Tibial nerve (tissue), 3 donors: ENCODE data around the gene TCEA3.

Source experiments
- CTCF ChIP-seq, 5 experiments: fragments of 200-600 bp in 3 of 5; fragments of 450-650 bp in 2 of 5; sonication (generic) in 3 of 5; IDR thresholded peaks; one replicate each; pipeline ENCODE4 v1.5.1; 2016 to 2019; ENCODE audit warnings: antibody characterized with exemption in 5 of 5, mild to moderate bottlenecking in 3 of 5, moderate library complexity in 2 of 5
- POLR2A ChIP-seq, 2 donors: fragments of 450-650 bp; IDR thresholded peaks; one replicate each; pipeline ENCODE4 v1.6.1; 2017; ENCODE audit warnings: antibody characterized with exemption in 2 of 2, mild to moderate bottlenecking in 2 of 2, moderate library complexity in 2 of 2

GRCh38 chr1:23431431-23431830, 6.9 kb upstream of the TCEA3 start:
- no peak for TF ChIP-seq CTCF (IDR thresholded peaks at IDR 0.05)
- TF ChIP-seq POLR2A (IDR thresholded peaks at IDR 0.05), result no peak
